Mesenchymal stem cell (in vitro differentiated cells and primary cell): ENCODE measurements around the gene CDKL2.
"Not testable (repeated sequence)": the region's sequence is repeated elsewhere in the genome, so short reads cannot be mapped to it uniquely, and the experiment has no call there.

Source experiments
- DNase-seq: peaks from one replicate; pipeline ENCODE4 v3.0.0-alpha.2; 2013
- H2AFZ ChIP-seq: one replicate; pipeline ENCODE4 v1.6.1; 2013; ENCODE audit warnings: low read depth, mild to moderate bottlenecking, control low read depth, inconsistent platforms, low read length, moderate library complexity
- H2AK5ac ChIP-seq: 2 replicates; pipeline ENCODE4 v1.6.1; 2013; ENCODE audit warnings: low read length, moderate library complexity, mild to moderate bottlenecking, inconsistent platforms; ENCODE audit not compliant: severe bottlenecking
- H2BK120ac ChIP-seq: one replicate; pipeline ENCODE4 v1.6.1; 2013; ENCODE audit warnings: low read depth, mild to moderate bottlenecking, inconsistent platforms, low read length, moderate library complexity
- H2BK12ac ChIP-seq, 2 experiments: one replicate each; pipeline ENCODE4 v1.6.1; 2013; ENCODE audit warnings: inconsistent platforms in 2 of 2, low read length in 2 of 2, mild to moderate bottlenecking in 2 of 2, moderate library complexity in 2 of 2, control low read depth in 1 of 2
- H2BK15ac ChIP-seq: one replicate; pipeline ENCODE4 v1.6.1; 2013; ENCODE audit warnings: mild to moderate bottlenecking, low read depth, inconsistent platforms; ENCODE audit not compliant: poor library complexity, severe bottlenecking
- H2BK5ac ChIP-seq: 2 replicates; pipeline ENCODE4 v1.6.1; 2013; ENCODE audit warnings: low read depth, mild to moderate bottlenecking, low read length, control low read depth, inconsistent platforms; ENCODE audit not compliant: poor library complexity, severe bottlenecking
- H3K14ac ChIP-seq, 2 experiments: one replicate each; pipeline ENCODE4 v1.6.1; 2013; ENCODE audit warnings: inconsistent platforms in 2 of 2, low read length in 2 of 2, control low read depth in 1 of 2, mild to moderate bottlenecking in 1 of 2, moderate library complexity in 1 of 2
- H3K18ac ChIP-seq, 2 experiments: one replicate each; pipeline ENCODE4 v1.6.1; 2013; ENCODE audit warnings: inconsistent platforms in 2 of 2, low read length in 2 of 2, control low read depth in 1 of 2, low read depth in 1 of 2, mild to moderate bottlenecking in 1 of 2
- H3K23ac ChIP-seq, 2 experiments: one replicate each; pipeline ENCODE4 v1.6.1; 2013; ENCODE audit warnings: inconsistent platforms in 2 of 2, low read length in 2 of 2, mild to moderate bottlenecking in 2 of 2, moderate library complexity in 2 of 2, control low read depth in 1 of 2
- H3K27ac ChIP-seq: 2 replicates; pipeline ENCODE4 v1.5.1; 2013; ENCODE audit warnings: mild to moderate bottlenecking, moderate library complexity, low read length, control low read depth, inconsistent platforms; ENCODE audit not compliant: poor library complexity, severe bottlenecking
- H3K27me3 ChIP-seq, 2 experiments: 2 replicates each; pipeline versions ENCODE4 v1.6.1 to v1.7.0; 2013; ENCODE audit warnings: low read length in 2 of 2, mild to moderate bottlenecking in 2 of 2, moderate library complexity in 2 of 2, control low read depth in 1 of 2, inconsistent platforms in 1 of 2; ENCODE audit not compliant: control insufficient read depth in 1 of 2, insufficient read depth in 1 of 2
- H3K36me3 ChIP-seq, 2 experiments: 2 replicates each; pipeline versions ENCODE4 v1.6.1 to v1.7.0; 2013; ENCODE audit warnings: low read length in 2 of 2, control low read depth in 1 of 2, inconsistent platforms in 1 of 2, low read depth in 1 of 2, mild to moderate bottlenecking in 1 of 2; ENCODE audit not compliant: insufficient read depth in 2 of 2, control insufficient read depth in 1 of 2
- H3K4ac ChIP-seq, 2 experiments: one replicate each; pipeline ENCODE4 v1.6.1; 2013; ENCODE audit warnings: inconsistent platforms in 2 of 2, low read length in 2 of 2, mild to moderate bottlenecking in 2 of 2, moderate library complexity in 2 of 2, control low read depth in 1 of 2, low read depth in 1 of 2
- H3K4me1 ChIP-seq: 2 replicates; pipeline ENCODE4 v1.6.1; 2013; ENCODE audit warnings: low read depth, low read length, control low read depth; ENCODE audit not compliant: control insufficient read depth, insufficient read depth
- H3K4me2 ChIP-seq: 2 replicates; pipeline ENCODE4 v1.6.1; 2013; ENCODE audit warnings: low read length, mild to moderate bottlenecking, inconsistent platforms; ENCODE audit not compliant: poor library complexity, severe bottlenecking
- H3K4me3 ChIP-seq, 2 experiments: 2 replicates each; pipeline versions ENCODE4 v1.5.1 to v1.7.0; 2013; ENCODE audit warnings: low read length in 2 of 2, mild to moderate bottlenecking in 2 of 2, control low read depth in 1 of 2, low read depth in 1 of 2; ENCODE audit not compliant: insufficient read depth in 1 of 2
- H3K79me1 ChIP-seq: replicated peaks from 2 replicates; pipeline ENCODE4 v1.6.1; 2013; ENCODE audit warnings: mild to moderate bottlenecking, control low read depth, low read length, inconsistent platforms; ENCODE audit not compliant: poor library complexity, severe bottlenecking
- H3K9ac ChIP-seq: 2 replicates; pipeline ENCODE4 v1.7.0; 2013; ENCODE audit warnings: mild to moderate bottlenecking, low read length, moderate library complexity
- H3K9me3 ChIP-seq: 2 replicates; pipeline ENCODE4 v1.7.0; 2013; ENCODE audit warnings: mild to moderate bottlenecking, low read length; ENCODE audit not compliant: control insufficient read depth
- H4K8ac ChIP-seq: one replicate; pipeline ENCODE4 v1.6.1; 2013; ENCODE audit warnings: inconsistent platforms, mild to moderate bottlenecking, low read length, moderate library complexity
- H4K91ac ChIP-seq: one replicate; pipeline ENCODE4 v1.6.1; 2013; ENCODE audit warnings: mild to moderate bottlenecking, low read length, inconsistent platforms
- WGBS: methylation state at CpG from one replicate; pipeline ENCODE4 v1.1.7; 2013; ENCODE audit warnings: mixed read lengths; 5-methylcytosine and 5-hydroxymethylcytosine counted together

CDKL2 gene

DNA sequence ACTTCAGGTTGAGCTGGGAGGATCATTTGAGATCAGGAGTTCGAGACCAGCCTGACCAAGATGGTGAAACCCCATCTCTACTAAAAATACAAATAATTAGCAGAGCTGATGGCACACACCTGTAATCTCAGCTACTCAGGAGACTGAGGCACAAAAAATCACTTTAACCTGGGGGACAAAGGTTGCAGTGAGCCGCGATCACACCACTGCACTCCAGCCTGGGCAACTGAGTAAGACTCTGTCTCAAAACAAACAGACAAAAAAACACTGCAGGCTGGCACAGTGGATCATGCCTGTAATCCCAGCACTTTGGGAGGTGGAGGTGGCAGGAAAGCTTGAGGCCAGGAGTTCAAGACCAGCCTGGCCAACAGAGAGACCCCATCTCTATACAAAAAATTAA lies 34.3 kb upstream of the CDKL2 start:
- H2BK12ac ChIP-seq, H3K4me3 ChIP-seq, H3K9me3 ChIP-seq, H2BK5ac ChIP-seq, H3K4me2 ChIP-seq, H2AFZ ChIP-seq, H3K9ac ChIP-seq, H3K4me1 ChIP-seq, H2BK120ac ChIP-seq, H3K14ac ChIP-seq, H4K91ac ChIP-seq, H3K18ac ChIP-seq, DNase-seq, H3K23ac ChIP-seq, H3K27me3 ChIP-seq, H2BK15ac ChIP-seq, H2AK5ac ChIP-seq, H3K79me1 ChIP-seq, H4K8ac ChIP-seq, H3K27ac ChIP-seq, H3K4ac ChIP-seq: not testable (repeated sequence)
- 94% methylated on average over 3 of the region's 3 CpGs for WGBS
- H3K36me3 ChIP-seq: peaks cover 3 to 27% of the 10 kb centered on the region in 2 experiments

DNA sequence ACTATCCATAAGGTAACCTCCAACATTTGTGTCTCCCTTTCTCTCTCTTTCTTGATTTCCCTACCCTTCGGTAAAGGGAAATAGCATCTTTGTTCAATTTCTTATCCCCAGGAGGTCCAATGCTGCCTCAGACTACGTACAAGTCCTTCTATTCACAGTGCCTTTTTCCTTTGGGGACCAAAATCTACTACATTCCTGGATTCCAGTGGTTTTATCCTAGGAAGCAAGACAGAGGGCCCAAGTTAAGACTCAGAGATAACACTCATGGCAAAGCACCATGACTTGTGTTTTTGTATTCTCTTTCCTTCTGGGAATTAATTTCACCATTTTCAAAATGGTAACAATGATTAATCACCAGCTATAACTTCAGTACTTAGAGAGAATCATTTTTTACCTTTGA lies 32.3 kb upstream of the CDKL2 start:
- Histone ChIP-seq H3K36me3 (peaks cover 3 to 45% of the 10 kb centered on the region in 2 experiments), H3K4me1 (peaks cover 3% of the 10 kb centered on the region), H2AFZ (no peak overlapping the region), H3K4ac (no peak overlapping the region), H3K4me2 (no peak overlapping the region), H3K9ac (no peak overlapping the region), H3K18ac (no peak overlapping the region), H3K14ac (no peak overlapping the region), H2BK120ac (no peak overlapping the region), H3K27me3 (no peaks in the 10 kb centered on the region), H3K4me3 (no peak overlapping the region), H2BK12ac (no peak overlapping the region), H2AK5ac (no peak overlapping the region), H2BK5ac (no peak overlapping the region), H3K9me3 (no peaks in the 10 kb centered on the region), H3K23ac (no peak overlapping the region), H4K8ac (no peak overlapping the region), H4K91ac (no peak overlapping the region), H3K79me1 (peaks cover 2% of the 10 kb centered on the region), H2BK15ac (no peak overlapping the region), H3K27ac (no peak overlapping the region)
- DNase-seq: peak; percentile 17
- WGBS: 86% methylated on average over 2 of the region's 2 CpGs

DNA sequence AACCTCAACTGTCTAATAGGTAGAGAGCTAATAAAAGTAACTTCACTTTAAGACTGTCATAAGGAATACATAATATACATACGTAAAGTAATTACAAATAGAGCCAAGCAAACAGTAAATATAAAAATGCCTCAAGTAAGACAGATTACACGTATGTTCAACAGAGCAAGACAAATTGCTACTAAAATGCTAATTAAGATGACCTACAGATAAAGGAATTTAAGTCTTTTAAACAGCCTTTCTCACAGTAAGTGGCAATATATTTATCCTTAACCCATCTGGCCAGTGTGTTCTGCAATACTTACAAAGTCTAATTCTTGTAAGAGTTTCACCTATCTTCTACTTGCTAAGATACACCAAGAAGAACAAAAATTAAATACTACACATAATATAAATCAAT lies 30.2 kb upstream of the CDKL2 start:
- no peak overlapping the region for H2BK15ac ChIP-seq
- H3K9me3 ChIP-seq: no peaks in the 10 kb centered on the region
- no peak overlapping the region for H3K4me3 ChIP-seq
- no peak overlapping the region for H3K9ac ChIP-seq
- H2BK120ac ChIP-seq: no peak overlapping the region
- H3K14ac ChIP-seq: no peak overlapping the region
- H3K4ac ChIP-seq: no peak overlapping the region
- peaks cover 4% of the 10 kb centered on the region for H3K79me1 ChIP-seq
- H4K8ac ChIP-seq: no peak overlapping the region
- no peak overlapping the region for H2BK5ac ChIP-seq
- no peak overlapping the region for H3K4me2 ChIP-seq
- no peak overlapping the region for H3K27ac ChIP-seq
- peaks cover 3 to 62% of the 10 kb centered on the region in 2 experiments for H3K36me3 ChIP-seq
- no peak overlapping the region for H2AFZ ChIP-seq
- H2BK12ac ChIP-seq: no peak overlapping the region
- no peak overlapping the region for H4K91ac ChIP-seq
- no peak overlapping the region for H3K18ac ChIP-seq
- no peak overlapping the region for H2AK5ac ChIP-seq
- H3K27me3 ChIP-seq: no peaks in the 10 kb centered on the region
- WGBS: no CpG with 5 or more reads among the region's 2 CpGs
- no peak overlapping the region for H3K23ac ChIP-seq
- peak; percentile 22 for DNase-seq
- H3K4me1 ChIP-seq: peaks cover 3% of the 10 kb centered on the region

DNA sequence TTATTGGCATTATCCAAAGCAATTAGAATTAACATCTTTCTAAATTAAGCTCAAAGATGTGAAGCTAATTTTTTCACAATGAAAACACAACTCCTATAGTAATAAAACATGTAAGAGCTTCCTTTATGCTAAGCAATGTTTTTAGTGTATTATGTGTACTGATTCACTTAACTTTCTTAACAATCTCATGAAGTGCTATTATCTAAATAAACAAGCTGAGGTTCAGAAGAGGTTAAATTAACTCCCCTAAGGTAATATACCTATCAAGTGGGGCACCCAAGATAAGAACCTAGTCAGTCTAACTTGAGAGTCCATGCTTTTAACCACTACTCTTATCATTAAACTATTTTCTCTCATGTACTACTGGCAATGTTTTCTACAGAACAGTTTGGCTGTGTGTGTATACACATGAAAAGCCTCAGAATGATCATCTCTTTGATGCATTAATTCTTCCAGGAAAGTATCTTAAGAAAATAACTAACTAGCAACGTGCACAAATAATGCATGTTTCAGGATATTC lies 29.2 kb upstream of the CDKL2 start:
- no peak overlapping the region for H4K91ac ChIP-seq
- DNase-seq: no peak
- H3K36me3 ChIP-seq: peaks cover 3 to 72% of the 10 kb centered on the region in 2 experiments
- no peak overlapping the region for H2BK120ac ChIP-seq
- H3K18ac ChIP-seq: no peak overlapping the region
- H3K14ac ChIP-seq: no peak overlapping the region
- no peak overlapping the region for H3K23ac ChIP-seq
- H2BK15ac ChIP-seq: no peak overlapping the region
- no peak overlapping the region for H3K9ac ChIP-seq
- no peaks in the 10 kb centered on the region for H3K4me1 ChIP-seq
- no peak overlapping the region for H4K8ac ChIP-seq
- no peak overlapping the region for H2AFZ ChIP-seq
- no peak overlapping the region for H2AK5ac ChIP-seq
- H3K4ac ChIP-seq: no peak overlapping the region
- H3K9me3 ChIP-seq: no peaks in the 10 kb centered on the region
- no peak overlapping the region for H2BK12ac ChIP-seq
- WGBS: 100% methylated on average over 1 of the region's 1 CpG
- H3K27ac ChIP-seq: no peak overlapping the region
- no peaks in the 10 kb centered on the region for H3K27me3 ChIP-seq
- no peak overlapping the region for H3K4me3 ChIP-seq
- no peak overlapping the region for H2BK5ac ChIP-seq
- H3K79me1 ChIP-seq: peaks cover 6% of the 10 kb centered on the region
- no peak overlapping the region for H3K4me2 ChIP-seq
